ENCODE measurements around the gene SLC9A5. TPM values are rescaled to one million over a fixed set of nuclear protein-coding genes. Genes with fewer than 3 reads are reported as not detected.
A peak's percentile ranks its signal among the peaks of the same experiment; 100 is the strongest.

The SLC9A5 gene
- total RNA-seq, 2 experiments from 2014 or later = 5.8 to 6.1 TPM

GRCh38 chr16:67228905-67229304 is 19.9 kb upstream of the SLC9A5 start:
- Mint-ChIP-seq H3K27me3 (no peaks in the 10 kb centered on the region), H3K4me3 (peak overlapping the region; percentile 55), H3K27ac (no peak overlapping the region), H3K36me3 (peaks cover 21% of the 10 kb centered on the region), H3K4me1 (peaks cover 27% of the 10 kb centered on the region), H3K9me3 (no peaks in the 10 kb centered on the region)
- DNase-seq = no peak

- DNase-seq = no peak
- H3K4me1 Mint-ChIP-seq = peaks cover 25% of the 10 kb centered on the region
- H3K36me3 Mint-ChIP-seq = peaks cover 25% of the 10 kb centered on the region
- no peaks in the 10 kb centered on the region for H3K9me3 Mint-ChIP-seq
- no peak overlapping the region for H3K4me3 Mint-ChIP-seq
- H3K27me3 Mint-ChIP-seq = no peaks in the 10 kb centered on the region
- no peak overlapping the region for H3K27ac Mint-ChIP-seq
Observed at GRCh38 chr16:67229906-67230808, 18.6 kb upstream of the SLC9A5 start.

GRCh38 chr16:67230809-67231660 is 17.7 kb upstream of the SLC9A5 start:
- Mint-ChIP-seq H3K27me3 (no peaks in the 10 kb centered on the region), H3K9me3 (no peaks in the 10 kb centered on the region), H3K4me1 (peaks cover 18% of the 10 kb centered on the region), H3K36me3 (peaks cover 26% of the 10 kb centered on the region), H3K4me3 (no peak overlapping the region), H3K27ac (no peak overlapping the region)
- no peak for DNase-seq

GRCh38 chr16:67233596-67233995 is 15.2 kb upstream of the SLC9A5 start:
- Mint-ChIP-seq H3K36me3 (peaks cover 34% of the 10 kb centered on the region), H3K27ac (no peak overlapping the region), H3K9me3 (no peaks in the 10 kb centered on the region), H3K4me1 (peaks cover 8% of the 10 kb centered on the region), H3K27me3 (no peaks in the 10 kb centered on the region), H3K4me3 (no peak overlapping the region)
- no peak for DNase-seq

- H3K36me3 Mint-ChIP-seq = peaks cover 34% of the 10 kb centered on the region
- H3K27ac Mint-ChIP-seq = no peak overlapping the region
- H3K4me1 Mint-ChIP-seq = peaks cover 5% of the 10 kb centered on the region
- no peaks in the 10 kb centered on the region for H3K9me3 Mint-ChIP-seq
- no peak for DNase-seq
- no peak overlapping the region for H3K4me3 Mint-ChIP-seq
- H3K27me3 Mint-ChIP-seq = no peaks in the 10 kb centered on the region
Observed at GRCh38 chr16:67234180-67234597, 14.6 kb upstream of the SLC9A5 start.

GRCh38 chr16:67235816-67236562 is 12.8 kb upstream of the SLC9A5 start:
- no peak for DNase-seq
- no peaks in the 10 kb centered on the region for H3K27me3 Mint-ChIP-seq
- H3K27ac Mint-ChIP-seq = peak overlapping the region; percentile 43
- peaks cover 7% of the 10 kb centered on the region for H3K4me1 Mint-ChIP-seq
- H3K4me3 Mint-ChIP-seq = no peak overlapping the region
- H3K9me3 Mint-ChIP-seq = no peaks in the 10 kb centered on the region
- H3K36me3 Mint-ChIP-seq = peaks cover 28% of the 10 kb centered on the region

- H3K9me3 Mint-ChIP-seq = no peaks in the 10 kb centered on the region
- H3K4me3 Mint-ChIP-seq = no peak overlapping the region
- peaks cover 33% of the 10 kb centered on the region for H3K36me3 Mint-ChIP-seq
- peak; percentile 86 for DNase-seq
- no peaks in the 10 kb centered on the region for H3K27me3 Mint-ChIP-seq
- H3K27ac Mint-ChIP-seq = peak overlapping the region; percentile 43
- H3K4me1 Mint-ChIP-seq = peaks cover 13% of the 10 kb centered on the region
Observed at GRCh38 chr16:67236563-67237395, 12.0 kb upstream of the SLC9A5 start.

- H3K9me3 Mint-ChIP-seq = no peaks in the 10 kb centered on the region
- H3K4me1 Mint-ChIP-seq = peaks cover 19% of the 10 kb centered on the region
- no peak overlapping the region for H3K4me3 Mint-ChIP-seq
- no peak overlapping the region for H3K27ac Mint-ChIP-seq
- no peaks in the 10 kb centered on the region for H3K27me3 Mint-ChIP-seq
- DNase-seq = no peak
- H3K36me3 Mint-ChIP-seq = peaks cover 30% of the 10 kb centered on the region
Observed at GRCh38 chr16:67237396-67238277, 11.1 kb upstream of the SLC9A5 start.

DNA sequence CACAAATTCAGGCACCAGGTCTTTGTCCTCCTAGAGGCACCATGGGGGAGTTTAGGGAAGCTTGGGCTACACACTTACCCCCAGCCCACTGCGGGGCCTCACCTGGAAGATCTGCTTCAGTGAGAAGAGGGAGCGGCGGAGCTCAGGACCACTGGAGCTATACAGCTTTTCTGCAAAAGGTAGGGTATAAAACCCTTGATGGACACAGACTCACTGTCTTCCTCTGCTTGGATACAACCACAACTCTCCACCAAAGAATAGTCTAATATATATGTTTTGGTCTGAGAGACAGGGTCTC is 10.6 kb upstream of the SLC9A5 start:
- no peaks in the 10 kb centered on the region for H3K9me3 Mint-ChIP-seq
- H3K36me3 Mint-ChIP-seq = peaks cover 28% of the 10 kb centered on the region
- H3K27ac Mint-ChIP-seq = no peak overlapping the region
- no peaks in the 10 kb centered on the region for H3K27me3 Mint-ChIP-seq
- no peak overlapping the region for H3K4me3 Mint-ChIP-seq
- peaks cover 19% of the 10 kb centered on the region for H3K4me1 Mint-ChIP-seq
- no peak for DNase-seq

DNA sequence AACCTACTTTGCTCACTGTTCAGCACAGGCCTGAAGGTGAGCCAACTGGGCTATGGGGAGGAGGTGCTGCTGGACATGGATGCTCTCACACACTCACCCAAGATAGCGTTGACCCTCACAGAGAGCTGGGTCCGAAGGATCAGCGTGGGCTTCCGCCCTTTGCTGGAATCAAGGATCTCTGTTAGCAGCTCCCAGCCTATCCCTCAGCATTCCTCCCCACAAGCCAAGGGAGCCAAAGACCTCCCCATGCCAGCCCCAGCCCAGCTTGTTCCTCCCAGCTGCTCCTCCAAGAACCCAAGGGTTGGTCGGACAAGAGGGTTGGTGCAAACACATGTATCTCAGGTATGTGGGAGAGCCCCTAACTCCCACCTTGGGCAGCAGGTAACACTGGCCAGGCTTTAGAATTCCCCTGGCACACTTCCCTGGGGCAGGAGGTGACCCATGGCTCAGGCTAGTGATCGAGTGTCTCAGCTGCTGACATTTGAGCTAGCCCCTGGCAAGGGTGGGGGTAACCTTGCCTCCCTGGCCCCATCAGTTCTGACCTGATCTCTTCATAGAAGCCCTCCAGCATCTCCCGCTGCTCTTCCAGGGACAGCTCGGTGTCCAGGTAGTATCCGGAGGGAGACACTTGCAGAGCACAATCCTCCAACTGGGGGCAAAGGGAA is 9.8 kb upstream of the SLC9A5 start:
- DNase-seq = no peak
- Mint-ChIP-seq H3K27me3 (no peaks in the 10 kb centered on the region), H3K9me3 (no peaks in the 10 kb centered on the region), H3K27ac (no peak overlapping the region), H3K4me3 (no peak overlapping the region), H3K4me1 (peaks cover 25% of the 10 kb centered on the region), H3K36me3 (peaks cover 26% of the 10 kb centered on the region)

GRCh38 chr16:67240506-67240905 is 8.3 kb upstream of the SLC9A5 start:
- H3K27ac Mint-ChIP-seq = no peak overlapping the region

GRCh38 chr16:67241008-67241900 is 7.5 kb upstream of the SLC9A5 start:
- Mint-ChIP-seq H3K4me1 (peaks cover 39% of the 10 kb centered on the region), H3K27me3 (no peaks in the 10 kb centered on the region), H3K27ac (peak overlapping the region; percentile 75), H3K9me3 (no peaks in the 10 kb centered on the region), H3K36me3 (peaks cover 23% of the 10 kb centered on the region), H3K4me3 (no peak overlapping the region)
- no peak for DNase-seq

More at GRCh38 chr16:67240506-67240905, 8.3 kb upstream of the SLC9A5 start:
- H3K27me3 Mint-ChIP-seq = no peaks in the 10 kb centered on the region
- no peak for DNase-seq
- H3K36me3 Mint-ChIP-seq = peaks cover 26% of the 10 kb centered on the region
- no peaks in the 10 kb centered on the region for H3K9me3 Mint-ChIP-seq
- peaks cover 39% of the 10 kb centered on the region for H3K4me1 Mint-ChIP-seq
- no peak overlapping the region for H3K4me3 Mint-ChIP-seq

All from activated naive CD8-positive, alpha-beta T cell treated with anti-CD3 and anti-CD28 coated beads for 36 hours (primary cell).